Renal cortical epithelial cell (primary cell): ENCODE results near the gene STK17B. TPM values are rescaled to one million over a fixed set of nuclear protein-coding genes. Genes with fewer than 3 reads are reported as not detected.

Source experiments
- DNase-seq: peaks from one replicate; pipeline ENCODE4 v3.0.0-alpha.2; 2011; ENCODE audit warnings: low read depth
- total RNA-seq: library from RNA; depleted of rRNA; stranded (reverse); fragments of >200 nt; gene quantifications from 2 replicates; pipeline ENCODE4 v1.2.3, GENCODE V29; 2014

STK17B gene
- total RNA-seq, 1 donor from 2014 or later, result 21.5 TPM

GRCh38 chr2:196159221-196159892 is 12.0 kb downstream of the STK17B start:
- peak; percentile 62 for DNase-seq

DNA sequence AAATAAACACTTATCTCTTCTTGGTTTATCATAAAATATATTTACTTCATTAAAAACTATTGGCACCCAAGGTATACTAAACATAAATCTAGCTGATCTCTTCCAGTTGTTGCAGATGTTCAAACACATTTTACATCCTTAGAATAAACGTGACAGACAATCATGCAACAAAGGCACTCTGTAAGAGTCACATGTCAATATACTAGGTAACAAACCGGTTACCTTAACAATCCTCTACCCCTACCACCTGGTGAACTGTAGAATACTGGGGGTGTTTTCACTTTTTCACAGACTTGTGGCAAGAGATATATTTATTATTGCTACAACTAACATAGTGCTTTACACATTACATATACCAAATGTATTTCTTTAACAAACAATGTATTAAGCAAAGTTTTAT is 15.8 kb downstream of the STK17B start:
- no peak for DNase-seq

GRCh38 chr2:196153480-196153879 is 17.9 kb downstream of the STK17B start:
- DNase-seq, result no peak

GRCh38 chr2:196149948-196150347 is 21.4 kb downstream of the STK17B start:
- no peak for DNase-seq

DNA sequence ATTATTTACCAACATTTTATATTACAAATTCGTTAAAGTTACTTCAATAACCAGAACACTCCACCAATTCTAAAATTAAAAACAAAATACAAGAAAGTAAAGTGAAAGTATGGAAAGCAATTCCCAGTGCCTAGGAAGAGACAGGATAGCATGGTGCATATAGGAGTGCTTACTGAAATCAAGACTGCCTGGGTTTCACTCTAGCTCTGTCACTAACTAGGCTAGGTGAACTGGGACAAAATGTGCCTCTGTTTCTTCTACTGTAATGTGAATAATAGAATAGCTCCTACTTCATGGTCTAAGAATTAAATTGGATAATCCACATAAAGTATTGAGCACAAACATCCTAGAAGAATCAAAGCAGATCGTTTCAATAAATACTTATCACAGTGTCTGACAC is 22.6 kb downstream of the STK17B start:
- no peak for DNase-seq

DNA sequence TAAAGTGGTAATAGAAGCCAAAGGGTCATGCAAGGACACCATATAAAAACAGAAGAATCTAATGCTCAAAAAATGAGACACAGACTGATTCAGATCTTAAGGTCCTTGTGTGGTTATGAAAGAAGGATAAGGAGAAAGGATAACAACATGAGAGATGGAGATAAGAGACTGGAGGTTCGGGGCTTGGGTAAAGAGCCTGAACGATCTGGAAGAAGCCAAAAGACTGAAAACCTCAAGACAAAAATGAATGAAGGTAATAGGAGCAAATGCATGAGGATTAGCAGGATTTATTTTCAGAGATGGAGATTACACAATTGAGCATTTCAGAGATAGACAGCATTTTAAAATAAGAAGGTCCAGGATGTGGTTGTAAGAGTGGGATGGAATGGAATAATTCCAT is 26.1 kb downstream of the STK17B start:
- no peak for DNase-seq

DNA sequence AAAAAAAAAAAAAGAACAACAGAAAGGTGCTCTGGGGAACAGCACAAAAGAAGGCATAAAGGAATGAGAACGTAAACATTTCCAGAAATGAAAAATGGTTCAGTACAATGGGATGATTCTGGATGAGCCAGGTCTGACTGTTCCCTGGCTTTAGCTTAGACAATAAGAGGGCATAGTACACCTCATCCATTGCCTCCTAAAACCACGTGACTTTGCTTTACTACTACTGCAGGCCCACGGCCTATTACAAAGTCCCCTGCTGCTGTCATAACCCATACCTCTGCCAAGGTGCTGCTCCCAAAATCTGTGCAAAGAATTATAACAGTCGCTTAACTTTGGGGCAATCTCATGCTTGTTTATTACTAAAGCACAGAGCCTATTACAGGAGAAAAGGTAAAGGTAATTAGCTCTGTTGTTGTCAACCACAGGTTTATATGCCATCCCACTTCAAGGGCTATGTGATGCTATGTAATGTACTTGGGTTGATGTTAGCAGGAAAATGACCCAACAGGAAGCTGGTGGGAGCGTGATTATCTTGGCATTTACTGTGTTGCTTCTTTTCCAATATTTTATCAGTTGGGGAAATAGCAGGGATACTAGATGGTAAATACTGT is 26.8 kb downstream of the STK17B start:
- DNase-seq, result no peak

GRCh38 chr2:196143730-196144131 is 27.6 kb downstream of the STK17B start:
- peak; percentile 60 for DNase-seq

DNA sequence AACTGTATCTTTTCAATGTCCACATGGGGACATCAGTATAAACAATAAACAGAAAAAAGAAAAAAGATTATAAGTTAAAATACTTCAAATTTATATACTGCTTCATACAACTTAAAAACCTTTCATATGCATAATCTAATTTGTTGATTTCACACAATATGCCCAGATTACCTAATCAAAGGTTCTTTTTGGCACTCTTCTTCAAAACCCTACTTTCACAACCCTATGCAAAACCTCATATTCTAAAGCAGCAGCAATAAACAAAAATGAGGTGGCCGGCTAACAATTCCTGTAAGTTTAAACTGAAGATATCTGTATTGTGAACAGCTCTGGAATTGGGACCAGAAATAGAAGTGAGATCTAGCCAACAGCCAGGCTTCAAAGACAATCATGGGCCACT is 28.6 kb downstream of the STK17B start:
- no peak for DNase-seq

DNA sequence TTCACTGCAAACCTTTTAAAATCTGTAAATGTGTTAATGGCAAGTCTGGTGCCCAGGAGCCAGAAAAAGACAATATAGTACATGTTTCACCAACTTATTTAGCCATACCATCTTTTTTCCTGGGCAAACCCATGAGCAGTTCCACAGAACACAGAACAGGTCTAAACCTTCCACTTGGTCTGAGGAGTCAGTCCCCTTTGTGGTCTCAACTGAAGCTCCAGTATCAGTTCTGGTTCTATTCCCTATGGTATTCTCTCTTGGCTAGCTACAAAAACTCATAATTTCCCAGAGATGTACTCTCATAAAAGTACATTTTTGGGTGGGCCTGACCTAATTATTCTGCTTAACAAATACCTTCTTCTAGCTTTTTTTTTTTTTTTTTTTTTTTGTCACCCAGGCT is 31.2 kb downstream of the STK17B start:
- no peak for DNase-seq

GRCh38 chr2:196137271-196137670 is 34.1 kb downstream of the STK17B start:
- DNase-seq, result no peak

DNA sequence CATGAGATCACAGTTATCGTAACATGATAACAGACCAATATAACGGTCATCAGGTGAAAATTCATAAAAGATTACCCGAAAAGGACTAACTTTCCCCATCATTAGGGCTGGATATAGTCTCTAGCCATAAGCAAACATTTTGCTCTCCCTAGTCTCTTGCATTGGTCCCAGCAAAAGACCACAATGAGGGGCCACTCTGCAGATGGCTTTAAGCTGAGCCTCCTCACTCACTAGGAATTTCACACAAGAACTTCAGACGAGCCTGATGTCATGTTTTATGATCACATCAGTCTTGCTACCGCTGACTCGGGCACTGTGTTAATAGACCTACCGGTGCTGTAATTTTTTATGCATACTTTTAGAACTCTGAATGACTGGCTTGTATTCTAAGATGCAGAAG is 35.2 kb downstream of the STK17B start:
- no peak for DNase-seq

DNA sequence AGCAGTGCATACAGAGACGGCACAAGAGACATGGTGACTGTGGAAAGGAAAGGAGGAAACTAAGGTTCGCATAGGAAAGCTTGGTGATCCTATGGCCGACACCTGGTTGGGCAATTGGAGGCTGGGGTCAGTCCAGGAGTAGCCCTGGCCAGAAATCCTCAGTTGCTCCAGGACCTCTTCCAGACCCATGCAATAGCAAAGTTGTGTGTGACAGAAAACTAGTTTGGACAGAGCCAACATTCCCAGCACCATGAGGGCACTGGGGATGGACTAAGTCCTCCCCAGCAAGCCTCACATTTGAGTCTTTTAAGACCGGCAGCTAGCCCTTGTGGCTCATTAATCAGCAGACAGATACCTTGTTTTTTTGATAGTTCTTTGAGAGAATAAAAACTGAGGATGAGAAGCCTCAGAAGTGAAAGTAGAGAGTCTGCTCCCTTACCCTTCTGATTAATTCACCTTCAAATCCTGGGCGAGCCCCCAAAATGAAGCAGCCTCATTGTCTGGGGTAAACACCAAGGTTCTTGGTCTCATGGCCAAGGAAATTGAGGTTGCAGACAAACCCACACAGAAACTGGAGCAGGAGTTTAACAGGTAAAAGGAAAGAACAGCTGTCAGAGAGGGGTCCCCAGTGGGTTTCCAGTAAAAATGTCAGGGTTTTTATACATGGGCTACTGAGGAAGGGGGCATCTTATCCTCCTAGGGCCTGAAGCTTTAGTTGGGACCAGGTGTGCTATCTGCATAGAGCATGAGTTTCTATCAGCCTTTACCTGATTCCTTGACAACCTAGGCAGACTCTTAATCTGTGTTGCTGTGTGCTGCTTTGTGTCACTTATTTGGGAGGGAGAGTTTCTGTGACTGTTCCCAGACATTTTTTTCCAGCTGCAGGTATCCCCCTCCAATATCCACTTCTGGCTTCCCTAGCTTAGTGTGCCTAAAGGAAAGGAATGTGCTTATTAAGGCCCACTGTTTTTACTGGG is 39.1 kb downstream of the STK17B start:
- DNase-seq, result no peak

- DNase-seq, result no peak
Observed at GRCh38 chr2:196131384-196131937, 39.9 kb downstream of the STK17B start.

DNA sequence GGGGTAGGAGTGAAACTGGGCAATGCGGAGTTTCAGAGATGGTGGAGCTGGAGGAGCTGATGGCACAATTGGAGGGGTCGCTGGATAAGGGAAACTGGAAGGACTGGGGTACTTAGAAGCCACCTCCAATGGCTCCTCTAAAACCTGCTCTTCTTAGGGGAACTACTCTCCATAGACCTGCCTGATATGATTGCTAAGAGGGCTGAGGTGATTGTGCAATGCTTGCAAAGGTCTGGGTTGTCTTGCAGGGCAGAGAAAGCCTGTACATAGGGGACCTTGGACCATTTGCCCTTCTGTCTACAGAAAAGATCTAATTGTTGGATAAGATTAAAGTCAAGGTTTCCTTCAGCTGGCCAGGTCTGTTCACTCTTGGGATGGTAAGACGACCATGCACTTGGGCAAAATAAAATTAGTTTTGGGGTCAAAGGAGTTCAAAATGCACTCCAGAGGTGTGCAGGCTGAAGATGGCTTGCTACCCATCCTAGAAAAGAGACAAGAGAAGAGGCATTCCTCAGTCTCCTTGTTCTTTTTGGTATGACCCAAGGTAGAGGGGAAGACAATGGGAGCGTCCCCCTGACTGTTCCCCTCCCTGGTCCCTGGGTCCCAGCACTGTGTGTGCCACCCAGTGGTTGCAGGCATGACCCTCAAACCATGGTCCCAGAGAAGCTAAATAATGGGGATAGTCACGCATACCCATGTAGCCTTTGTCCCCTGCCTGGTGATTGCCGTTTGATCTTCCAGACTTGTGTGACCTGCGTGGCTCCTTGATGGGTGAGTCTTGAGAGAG is 41.1 kb downstream of the STK17B start:
- no peak for DNase-seq

DNA sequence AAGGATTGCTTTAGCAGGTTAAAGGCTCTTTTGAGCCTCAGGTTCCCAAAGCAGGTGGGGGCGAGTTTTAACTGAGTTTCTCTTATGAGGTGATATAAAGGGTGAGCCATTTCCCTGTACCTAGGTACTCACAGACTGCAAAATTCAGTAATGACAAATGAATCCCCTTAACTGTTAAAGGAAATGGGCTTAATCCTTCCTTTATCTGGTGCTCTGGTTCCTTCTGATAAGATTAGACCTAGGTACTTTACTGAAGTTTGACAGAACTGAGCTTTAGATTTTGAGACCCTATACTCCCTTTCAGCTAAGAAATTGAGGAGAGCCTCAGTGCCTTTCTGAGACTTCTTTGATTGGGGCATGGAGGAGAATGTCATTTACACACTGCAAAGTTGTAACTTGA is 42.6 kb downstream of the STK17B start:
- no peak for DNase-seq

- DNase-seq, result peak; percentile 56
Observed at GRCh38 chr2:196125596-196125995, 45.8 kb downstream of the STK17B start.

DNA sequence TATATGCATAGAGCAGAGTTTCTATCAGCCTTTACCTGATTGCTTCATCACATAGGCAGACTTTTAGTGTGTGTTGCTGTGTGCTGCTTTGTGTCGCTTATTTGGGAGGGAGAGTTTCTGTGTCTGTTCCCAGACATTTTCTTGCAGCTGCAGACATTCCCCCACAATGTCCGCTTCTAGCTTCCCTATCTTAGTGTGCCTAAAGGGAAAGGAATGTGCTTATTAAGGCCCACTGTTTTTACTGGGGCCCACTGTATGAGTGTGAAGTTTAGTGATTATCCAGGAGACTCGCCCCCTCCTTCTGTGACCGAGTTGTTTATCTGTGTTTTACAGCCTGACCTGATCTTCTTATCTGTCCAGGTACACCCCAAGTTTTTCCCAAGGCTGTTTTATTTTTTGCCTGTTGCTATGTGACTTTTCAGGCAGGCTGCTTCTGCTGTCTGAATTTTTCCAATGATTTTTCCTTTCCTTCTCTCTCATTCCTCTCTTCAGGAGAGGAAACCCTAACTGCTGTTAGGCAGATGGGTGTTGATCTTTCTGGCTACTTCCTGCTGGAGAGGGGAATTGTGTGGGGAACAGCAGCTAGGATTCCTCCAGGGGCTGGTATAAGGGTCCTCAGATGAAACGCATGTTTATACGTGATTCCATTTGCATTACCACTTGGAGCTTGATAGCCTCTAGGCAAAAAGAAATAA is 47.6 kb downstream of the STK17B start:
- peak; percentile 25 for DNase-seq

DNA sequence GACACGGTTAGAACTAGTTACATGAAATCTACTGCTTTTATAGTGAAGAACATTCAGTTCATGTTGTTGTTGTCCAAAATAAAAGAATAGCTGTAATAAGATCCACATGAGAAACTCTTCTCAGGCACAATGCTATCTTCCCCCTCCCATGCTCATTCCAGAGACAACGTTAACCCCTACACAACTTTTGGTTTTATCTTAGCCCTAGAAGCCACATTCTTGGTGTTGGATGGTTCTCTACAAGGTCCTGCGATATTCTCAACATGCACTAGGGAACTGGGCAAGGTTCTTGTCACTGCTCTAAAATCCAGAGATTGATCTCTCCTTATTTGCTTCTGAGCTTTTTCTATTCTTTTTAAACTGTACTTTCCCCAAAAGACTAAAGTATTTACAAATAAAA is 51.5 kb downstream of the STK17B start:
- no peak for DNase-seq

DNA sequence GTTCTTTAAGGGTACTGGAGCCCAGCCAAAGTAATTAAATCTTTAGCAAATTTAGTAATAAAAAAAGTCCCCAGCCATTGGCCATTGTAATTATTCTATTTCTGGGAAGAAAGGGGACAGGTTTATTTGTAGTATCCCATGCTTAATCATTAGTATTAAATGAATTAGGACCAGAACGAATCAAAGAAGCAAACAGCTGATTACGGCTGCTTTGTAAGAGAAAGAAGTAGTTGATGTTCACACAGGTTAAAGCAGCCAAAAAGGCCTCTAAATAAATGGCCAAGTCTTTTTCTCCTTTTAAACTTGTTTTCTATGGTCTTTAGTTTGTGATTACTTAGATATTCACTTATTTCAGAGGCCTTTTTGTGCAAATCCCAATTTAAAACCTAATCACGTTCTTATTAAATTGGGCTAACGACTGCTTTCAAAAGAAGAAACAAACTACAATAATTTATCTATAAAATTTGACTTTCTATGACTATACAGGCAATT is 54.1 kb downstream of the STK17B start:
- DNase-seq, result no peak
